C4-2B (cell line): ENCODE results near the gene SLC39A11.

Source experiments
- CTCF ChIP-seq: fragments of 450-650 bp; conservative IDR thresholded peaks from 2 replicates; pipeline ENCODE4 v1.5.1; 2017; ENCODE audit warnings: mild to moderate bottlenecking
- ZFX ChIP-seq: fragments of 450-650 bp; IDR thresholded peaks from 2 replicates; pipeline ENCODE4 v1.6.1; 2017

- TF ChIP-seq CTCF (no peak), ZFX (no peak)
Observed at GRCh38 chr17:72887917-72888316, 204.6 kb downstream of the SLC39A11 start.
